PC-3 (cell line): ENCODE data around the gene STAT2.
"Not testable (repeated sequence)": the region's sequence is repeated elsewhere in the genome, so short reads cannot be mapped to it uniquely, and the experiment has no call there.

Experiments
- CTCF ChIP-seq: fragments of 300-600 bp; sonication (generic); conservative IDR thresholded peaks from 2 replicates; pipeline ENCODE4 v1.5.1; 2017; ENCODE audit warnings: antibody characterized with exemption, low read depth, mild to moderate bottlenecking, low read length
- EZH2 ChIP-seq: fragments of 300-600 bp; sonication (generic); IDR thresholded peaks from one replicate; pipeline ENCODE4 v1.6.1; 2017; ENCODE audit warnings: antibody characterized with exemption, mild to moderate bottlenecking, low read length; ENCODE audit not compliant: unreplicated experiment

GRCh38 chr12:56342290-56342689 is 17.6 kb downstream of the STAT2 start:
- TF ChIP-seq CTCF, EZH2: not testable (repeated sequence)
